IMR-90 (cell line): ENCODE results near the gene BCLAF1. TPM values are rescaled to one million over a fixed set of nuclear protein-coding genes. Genes with fewer than 3 reads are reported as not detected.

ENCODE experiments used
- ATAC-seq: fragments of 200-7000 bp; cut with Tn5 transposase; 2 replicates; pipeline ENCODE4 v1.9.1; 2020; ENCODE audit warnings: low read depth, mild to moderate bottlenecking, moderate library complexity
- BruUV-seq: library from RNA; stranded (reverse); fragments of 400-500 nt; replicated peaks from 2 replicates; lab custom pipeline; 2021; lab: Mats Ljungman, UMichigan
- CTCF ChIA-PET: fragments of 300-600 bp; formaldehyde crosslinking; extraction: SDS; loops from one replicate; lab custom pipeline; 2021; ENCODE audit warnings: antibody characterized with exemption; lab: Yijun Ruan, JAX
- POLR2A ChIA-PET: fragments of 300-600 bp; sonication (Branson Sonifier 250); formaldehyde crosslinking; loops from one replicate; lab custom pipeline; 2022; ENCODE audit warnings: antibody characterized with exemption; ENCODE audit not compliant: unreplicated experiment; lab: Charles Lee
- DNase-seq: peaks from one replicate; pipeline ENCODE4 v3.0.0; 2013
- H2AFZ ChIP-seq: replicated peaks from 2 replicates; pipeline ENCODE3; 2013; ENCODE audit warnings: low read length, mild to moderate bottlenecking; ENCODE audit not compliant: poor library complexity
- H2AK5ac ChIP-seq: 2 replicates; pipeline ENCODE4 v1.6.1; 2013; ENCODE audit warnings: low read depth, low read length, inconsistent platforms
- H2AK9ac ChIP-seq: replicated peaks from 2 replicates; pipeline ENCODE3; 2013; ENCODE audit warnings: mild to moderate bottlenecking, low read depth, low read length, moderate library complexity; ENCODE audit not compliant: poor library complexity
- H2BK120ac ChIP-seq: 2 replicates; pipeline ENCODE4 v1.6.1; 2013; ENCODE audit warnings: low read depth, low read length, inconsistent platforms
- H2BK15ac ChIP-seq: 3 replicates; pipeline ENCODE4 v1.6.1; 2013; ENCODE audit warnings: low read depth, low read length, inconsistent platforms
- H2BK20ac ChIP-seq: 2 replicates; pipeline ENCODE4 v1.6.1; 2013; ENCODE audit warnings: low read depth, mild to moderate bottlenecking, inconsistent platforms, low read length, moderate library complexity
- H2BK5ac ChIP-seq: 2 replicates; pipeline ENCODE4 v1.6.1; 2013; ENCODE audit warnings: mild to moderate bottlenecking, low read depth, low read length, inconsistent platforms; ENCODE audit not compliant: poor library complexity, severe bottlenecking
- H3K14ac ChIP-seq: replicated peaks from 2 replicates; pipeline ENCODE4 v1.6.1; 2013; ENCODE audit warnings: low read depth, low read length, inconsistent platforms
- H3K18ac ChIP-seq: 2 replicates; pipeline ENCODE4 v1.6.1; 2013; ENCODE audit warnings: low read depth, low read length, control low read depth
- H3K23ac ChIP-seq: 2 replicates; pipeline ENCODE4 v1.6.1; 2013; ENCODE audit warnings: low read depth, low read length, inconsistent platforms
- H3K27ac ChIP-seq: 2 replicates; pipeline ENCODE4 v1.5.1; 2013; ENCODE audit warnings: mild to moderate bottlenecking, control low read depth, low read length; ENCODE audit not compliant: insufficient read depth
- H3K27me3 ChIP-seq: 2 replicates; pipeline ENCODE4 v1.6.1; 2013; ENCODE audit warnings: low read length; ENCODE audit not compliant: control insufficient read depth, insufficient read depth
- H3K36me3 ChIP-seq: 2 replicates; pipeline ENCODE4 v1.6.1; 2013; ENCODE audit warnings: low read length, mixed read lengths; ENCODE audit not compliant: control insufficient read depth, insufficient read depth
- H3K4ac ChIP-seq: 2 replicates; pipeline ENCODE4 v1.6.1; 2013; ENCODE audit warnings: low read depth, low read length, inconsistent platforms
- H3K4me1 ChIP-seq: 2 replicates; pipeline ENCODE4 v1.6.1; 2013; ENCODE audit warnings: low read length, mixed read lengths; ENCODE audit not compliant: control insufficient read depth, insufficient read depth
- H3K4me2 ChIP-seq: 2 replicates; pipeline ENCODE4 v1.6.1; 2013; ENCODE audit warnings: low read depth, mild to moderate bottlenecking, control low read depth, low read length, moderate library complexity
- H3K4me3 ChIP-seq: 2 replicates; pipeline ENCODE4 v1.5.1; 2013; ENCODE audit warnings: low read depth, mild to moderate bottlenecking, control low read depth, low read length, moderate library complexity; ENCODE audit not compliant: insufficient read depth
- H3K56ac ChIP-seq: 2 replicates; pipeline ENCODE4 v1.6.1; 2013; ENCODE audit warnings: low read length, inconsistent platforms; ENCODE audit not compliant: insufficient read depth; ENCODE audit errors: extremely low read depth
- H3K79me1 ChIP-seq, 2 experiments: 2 replicates each; pipeline ENCODE4 v1.6.1; 2013; ENCODE audit warnings: low read length in 2 of 2, inconsistent platforms in 1 of 2, low read depth in 1 of 2
- H3K9ac ChIP-seq: 2 replicates; pipeline ENCODE4 v1.6.1; 2013; ENCODE audit warnings: low read depth, low read length, control low read depth
- H3K9me1 ChIP-seq: 2 replicates; pipeline ENCODE4 v1.6.1; 2013; ENCODE audit warnings: low read length, inconsistent platforms; ENCODE audit not compliant: insufficient read depth
- H3K9me3 ChIP-seq: 2 replicates; pipeline ENCODE4 v1.6.1; 2013; ENCODE audit warnings: low read length; ENCODE audit not compliant: control insufficient read depth, insufficient read depth
- H4K20me1 ChIP-seq: 2 replicates; pipeline ENCODE4 v1.6.1; 2013; ENCODE audit warnings: low read length, inconsistent platforms; ENCODE audit not compliant: insufficient read depth
- H4K5ac ChIP-seq: 2 replicates; pipeline ENCODE4 v1.6.1; 2013; ENCODE audit warnings: mild to moderate bottlenecking, low read depth, low read length, control low read depth
- H4K8ac ChIP-seq, 2 experiments: 2 replicates each; pipeline ENCODE4 v1.6.1; 2013; ENCODE audit warnings: low read depth in 2 of 2, low read length in 2 of 2, control low read depth in 1 of 2, inconsistent platforms in 1 of 2
- H4K91ac ChIP-seq: 2 replicates; pipeline ENCODE4 v1.6.1; 2013; ENCODE audit warnings: low read depth, low read length, inconsistent platforms; ENCODE audit not compliant: insufficient read depth
- FOS ChIP-seq: fragments of 150-350 bp; IDR thresholded peaks from 2 replicates; pipeline ENCODE4 v1.6.1; 2016; ENCODE audit warnings: low read depth, low read length
- WGBS, 2 experiments: methylation state at CpG; one replicate each; pipeline versions ENCODE4 v1.1.5 to v1.1.7; 2013; ENCODE audit warnings: missing lambda C conversion rate in 2 of 2; ENCODE audit not compliant: insufficient read length in 1 of 2; ENCODE audit errors: extremely low coverage in 2 of 2; 5-methylcytosine and 5-hydroxymethylcytosine counted together
- dilution Hi-C: fragments of 300-500 bp; cut with HindIII; formaldehyde crosslinking; loops from one replicate; pipeline ENCODE4 v1.14.3; 2018; ENCODE audit warnings: low sequenced_read_pairs; ENCODE audit not compliant: unreplicated experiment
- in situ Hi-C: fragments of 300-500 bp; cut with MboI; formaldehyde crosslinking; loops from 3 replicates; pipeline ENCODE4 v1.14.3; 2019; ENCODE audit warnings: low sequenced_read_pairs, inconsistent platforms, mixed read lengths
- intact Hi-C: fragments of 100-400 bp; cut with micrococcal nuclease; formaldehyde crosslinking; loops from 2 replicates; pipeline ENCODE4 v1.10.0; 2022
- polyA plus RNA-seq, 3 experiments: library from polyadenylated mRNA; depleted of rRNA; stranded (reverse); fragments of >200 nt; gene quantifications; 2 replicates each; pipeline ENCODE4 v1.2.3, GENCODE V29; 2012; ENCODE audit warnings: low replicate concordance in 1 of 3
- total RNA-seq: library from RNA; depleted of rRNA; stranded (reverse); fragments of >200 nt; gene quantifications from 2 replicates; pipeline ENCODE4 v1.2.3, GENCODE V29; 2012

Gene BCLAF1
- total and polyA plus RNA-seq, 2 of the 4 experiments (the other 2 are of a cell fraction): 34.0 to 141 TPM

DNA sequence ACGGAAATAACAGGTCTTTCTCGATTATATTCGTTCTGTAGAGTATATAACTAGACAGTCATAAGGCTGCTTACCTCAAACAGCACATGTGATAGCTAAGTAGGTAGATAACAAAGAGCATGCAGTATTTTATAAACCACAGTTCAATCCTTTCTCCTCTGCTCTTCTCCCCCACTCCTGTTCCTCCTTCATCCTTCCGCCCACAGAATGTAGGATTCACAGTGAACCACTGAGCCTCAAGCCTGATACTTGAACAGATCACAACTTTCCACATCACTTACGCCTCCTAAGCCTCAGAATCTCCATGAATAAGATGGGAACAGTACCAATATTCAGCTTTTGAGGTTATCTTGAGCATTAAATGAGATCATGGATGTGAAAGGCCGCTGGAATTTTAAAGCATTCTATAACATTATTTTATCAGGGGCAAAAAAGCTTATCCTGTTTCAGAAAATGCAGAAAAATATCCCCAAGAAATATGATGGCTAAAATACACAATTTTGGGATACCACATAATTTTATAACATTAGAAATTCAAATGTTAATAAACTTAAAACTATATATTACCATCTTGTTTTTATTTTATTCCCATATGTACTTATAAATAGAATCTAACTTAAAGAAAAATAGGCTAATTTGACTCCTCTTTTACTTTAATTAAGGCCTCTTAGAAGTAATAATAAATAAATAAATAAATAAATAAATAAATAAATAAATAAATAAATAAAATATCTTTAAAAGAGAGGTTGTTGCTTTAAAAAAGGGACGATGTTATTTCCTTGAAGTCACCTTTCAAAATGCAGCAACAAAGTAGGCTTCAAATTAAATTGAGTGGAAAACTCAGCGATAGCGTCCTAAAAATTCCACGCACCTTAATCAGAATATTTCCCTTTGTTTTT is 72.9 kb downstream of the BCLAF1 start:
- Histone ChIP-seq H3K9me1 (no peaks in the 10 kb centered on the region), H3K23ac (no peak overlapping the region), H3K9me3 (no peaks in the 10 kb centered on the region), H3K36me3 (no peaks in the 10 kb centered on the region), H4K5ac (no peak overlapping the region), H3K4me3 (no peak overlapping the region), H4K8ac (no peak overlapping the region), H2AK5ac (no peak overlapping the region), H3K4me2 (no peak overlapping the region), H3K4me1 (peaks cover 2% of the 10 kb centered on the region; the same call in 1 of the 2 replicates), H2BK15ac (no peak overlapping the region), H3K79me1 (no peaks in the 10 kb centered on the region), H3K56ac (no peak overlapping the region), H2BK20ac (no peak overlapping the region), H3K9ac (no peak overlapping the region), H2BK120ac (no peak overlapping the region), H3K27me3 (no peaks in the 10 kb centered on the region), H3K18ac (no peak overlapping the region), H4K91ac (no peak overlapping the region), H3K14ac (no peak overlapping the region), H2BK5ac (no peak overlapping the region), H2AFZ (peak overlapping the region; percentile 58), H3K27ac (no peak overlapping the region), H4K20me1 (no peaks in the 10 kb centered on the region), H2AK9ac (no peak overlapping the region), H3K4ac (no peak overlapping the region)
- no CpG with 5 or more reads among the region's 10 CpGs for WGBS, 2 experiments
- CTCF ChIA-PET: interaction anchor here (0.6 kb wide), 1 partner anchor 21 kb away, joined by 3 read pairs; no protein-coding TSS in a partner anchor
- ATAC-seq (no peak), DNase-seq (no peak)
- no TSS peak for BruUV-seq
- in situ Hi-C loops: no loop called here
- POLR2A ChIA-PET: no interaction called here
- dilution Hi-C loops: no loop called here
- TF ChIP-seq FOS: no peak
- intact Hi-C loops: no loop called here
